ENCODE data around the gene NETO1.

Gene NETO1, protein sequence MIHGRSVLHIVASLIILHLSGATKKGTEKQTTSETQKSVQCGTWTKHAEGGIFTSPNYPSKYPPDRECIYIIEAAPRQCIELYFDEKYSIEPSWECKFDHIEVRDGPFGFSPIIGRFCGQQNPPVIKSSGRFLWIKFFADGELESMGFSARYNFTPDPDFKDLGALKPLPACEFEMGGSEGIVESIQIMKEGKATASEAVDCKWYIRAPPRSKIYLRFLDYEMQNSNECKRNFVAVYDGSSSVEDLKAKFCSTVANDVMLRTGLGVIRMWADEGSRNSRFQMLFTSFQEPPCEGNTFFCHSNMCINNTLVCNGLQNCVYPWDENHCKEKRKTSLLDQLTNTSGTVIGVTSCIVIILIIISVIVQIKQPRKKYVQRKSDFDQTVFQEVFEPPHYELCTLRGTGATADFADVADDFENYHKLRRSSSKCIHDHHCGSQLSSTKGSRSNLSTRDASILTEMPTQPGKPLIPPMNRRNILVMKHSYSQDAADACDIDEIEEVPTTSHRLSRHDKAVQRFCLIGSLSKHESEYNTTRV

DNA sequence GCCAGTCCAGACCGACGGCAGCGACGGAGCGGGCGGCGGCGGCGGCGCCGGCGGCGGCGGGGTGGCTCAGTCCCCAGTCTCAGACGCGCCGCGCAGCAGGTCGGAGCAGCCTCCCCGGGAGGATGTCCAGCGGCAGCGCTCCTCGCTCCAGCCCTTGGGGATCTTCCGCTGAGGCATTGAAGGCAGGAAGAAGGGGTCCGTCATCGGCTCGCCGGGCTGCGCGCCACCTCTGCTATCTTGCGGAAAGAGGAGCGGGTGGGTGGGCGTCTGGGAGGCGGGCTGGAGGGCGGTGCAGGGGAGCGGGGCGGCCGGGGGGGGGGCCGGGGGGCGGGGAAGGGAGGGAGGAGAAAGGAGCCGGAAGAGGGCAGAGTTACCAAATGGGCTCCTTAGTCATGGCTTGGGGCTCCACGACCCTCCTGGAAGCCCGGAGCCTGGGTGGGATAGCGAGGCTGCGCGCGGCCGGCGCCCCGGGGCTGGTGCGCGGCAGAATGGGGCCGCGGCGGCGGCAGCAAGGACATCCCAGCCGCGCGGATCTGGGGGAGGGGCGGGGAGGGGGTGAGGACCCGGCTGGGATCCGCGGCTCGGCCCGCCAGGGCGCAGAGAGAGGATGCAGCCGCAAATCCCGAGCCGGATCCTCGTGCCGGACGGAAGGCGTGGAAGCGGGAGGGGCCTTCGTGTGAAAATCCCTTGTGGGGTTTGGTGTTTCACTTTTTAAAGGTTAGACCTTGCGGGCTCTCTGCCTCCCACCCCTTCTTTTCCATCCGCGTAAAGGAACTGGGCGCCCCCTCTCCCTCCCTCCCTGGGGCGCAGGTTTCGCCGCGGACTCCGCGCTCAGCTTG, at the start of gene NETO1:
Gene NETO1 (minus strand): TSS at position 242 of the 839 bp plus-strand sequence. CDS start 696 bp downstream, outside the sequence.
- peak within 1 kb of the TSS; percentile 13 for H3K4me3 ChIP-seq (ENCODE audit: control insufficient read depth, low read depth, low read length)
- TF ChIP-seq, protein P1, sequence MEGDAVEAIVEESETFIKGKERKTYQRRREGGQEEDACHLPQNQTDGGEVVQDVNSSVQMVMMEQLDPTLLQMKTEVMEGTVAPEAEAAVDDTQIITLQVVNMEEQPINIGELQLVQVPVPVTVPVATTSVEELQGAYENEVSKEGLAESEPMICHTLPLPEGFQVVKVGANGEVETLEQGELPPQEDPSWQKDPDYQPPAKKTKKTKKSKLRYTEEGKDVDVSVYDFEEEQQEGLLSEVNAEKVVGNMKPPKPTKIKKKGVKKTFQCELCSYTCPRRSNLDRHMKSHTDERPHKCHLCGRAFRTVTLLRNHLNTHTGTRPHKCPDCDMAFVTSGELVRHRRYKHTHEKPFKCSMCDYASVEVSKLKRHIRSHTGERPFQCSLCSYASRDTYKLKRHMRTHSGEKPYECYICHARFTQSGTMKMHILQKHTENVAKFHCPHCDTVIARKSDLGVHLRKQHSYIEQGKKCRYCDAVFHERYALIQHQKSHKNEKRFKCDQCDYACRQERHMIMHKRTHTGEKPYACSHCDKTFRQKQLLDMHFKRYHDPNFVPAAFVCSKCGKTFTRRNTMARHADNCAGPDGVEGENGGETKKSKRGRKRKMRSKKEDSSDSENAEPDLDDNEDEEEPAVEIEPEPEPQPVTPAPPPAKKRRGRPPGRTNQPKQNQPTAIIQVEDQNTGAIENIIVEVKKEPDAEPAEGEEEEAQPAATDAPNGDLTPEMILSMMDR (conservative IDR thresholded peaks at IDR 0.05; ENCODE audit: control insufficient read depth, insufficient read depth, low read depth, low read length): no peak
- no peak for DNase-seq (ENCODE audit: low read depth)

DNA sequence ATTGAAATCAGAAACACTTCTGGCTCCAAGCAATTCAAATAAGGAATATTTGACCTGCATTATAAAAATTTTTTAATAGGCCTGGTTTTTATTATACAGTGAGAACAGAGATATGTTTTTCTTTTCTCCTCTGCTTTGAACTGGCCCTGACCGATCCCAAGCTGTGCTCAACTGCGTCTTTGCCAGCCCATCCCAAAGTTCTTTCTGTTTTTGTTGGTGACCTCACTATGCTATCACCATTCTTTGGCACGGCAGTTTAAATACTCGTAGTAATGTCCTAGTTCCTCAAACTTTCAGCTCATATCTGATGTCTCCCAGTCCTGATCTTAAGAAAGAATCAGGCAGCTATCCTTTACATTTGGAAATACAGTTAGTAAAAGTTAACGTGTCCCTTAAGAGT, 42.3 kb upstream of the NETO1 start:
- TF ChIP-seq, protein P1 (conservative IDR thresholded peaks at IDR 0.05; ENCODE audit: control insufficient read depth, insufficient read depth, low read depth, low read length): no peak
- no peak overlapping the region for H3K4me3 ChIP-seq (ENCODE audit: control insufficient read depth, low read depth, low read length)
- no peak for DNase-seq (ENCODE audit: low read depth)

DNA sequence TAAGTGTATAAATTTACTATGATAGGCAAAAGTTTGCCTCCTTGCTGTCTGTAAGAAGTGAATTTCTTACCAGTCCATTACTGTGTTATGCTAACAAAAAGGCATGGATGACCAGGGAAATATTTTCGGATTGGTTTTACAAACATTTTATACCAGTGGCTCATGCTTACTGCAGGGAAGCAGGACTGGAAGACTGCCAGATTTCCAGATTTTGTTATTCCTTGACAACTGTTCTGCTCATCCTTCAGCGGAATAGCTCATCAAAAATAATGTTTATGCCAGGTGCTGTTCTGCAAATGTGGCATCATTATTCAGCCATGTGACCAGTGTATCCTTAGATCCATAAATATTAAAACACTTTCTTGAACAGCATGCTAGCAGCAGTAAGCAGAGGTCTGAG, 40.4 kb upstream of the NETO1 start:
- no peak overlapping the region for H3K4me3 ChIP-seq (ENCODE audit: control insufficient read depth, low read depth, low read length)
- peak; percentile 0 for DNase-seq (ENCODE audit: low read depth)
- TF ChIP-seq, protein P1 (conservative IDR thresholded peaks at IDR 0.05; ENCODE audit: control insufficient read depth, insufficient read depth, low read depth, low read length): no peak

DNA sequence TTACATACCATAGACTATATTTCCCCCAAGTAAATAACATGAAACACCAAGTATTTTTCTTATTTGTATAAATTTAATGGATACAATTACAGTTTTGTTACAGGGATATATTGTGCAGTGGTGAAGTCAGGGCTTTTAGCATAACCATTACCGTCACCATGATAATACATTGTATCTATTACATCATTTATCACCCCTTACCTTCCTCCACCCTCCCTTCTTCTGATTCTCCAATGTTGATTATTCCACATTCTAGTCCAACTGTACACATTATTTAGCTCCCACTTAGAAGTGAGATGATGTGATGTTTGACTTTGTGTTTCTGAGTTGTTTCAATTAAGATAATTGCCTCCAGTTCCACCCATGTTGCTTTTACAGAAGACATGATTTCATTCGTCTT, 35.2 kb upstream of the NETO1 start:
- no peak overlapping the region for H3K4me3 ChIP-seq (ENCODE audit: control insufficient read depth, low read depth, low read length)
- TF ChIP-seq, protein P1 (conservative IDR thresholded peaks at IDR 0.05; ENCODE audit: control insufficient read depth, insufficient read depth, low read depth, low read length): no peak
- no peak for DNase-seq (ENCODE audit: low read depth)

DNA sequence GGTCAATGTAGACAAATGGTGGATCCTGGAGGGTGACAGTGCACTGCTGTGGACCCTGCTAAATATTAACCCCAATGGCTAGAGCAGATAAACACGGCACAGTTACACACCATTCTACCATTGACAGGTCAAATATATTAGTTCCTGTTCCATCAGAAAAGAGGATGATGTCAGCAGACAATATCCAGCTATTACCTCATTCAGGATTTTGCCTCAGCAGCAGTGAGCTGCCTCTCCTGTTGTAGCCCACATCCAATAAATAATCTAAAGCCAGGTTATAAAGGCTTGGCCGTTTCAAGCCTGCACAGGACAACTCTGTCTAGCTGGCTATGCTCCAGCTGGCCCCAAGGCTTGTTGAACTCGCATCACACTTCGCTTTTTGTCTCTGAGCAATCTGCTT, 31.6 kb upstream of the NETO1 start:
- DNase-seq (ENCODE audit: low read depth): no peak
- TF ChIP-seq, protein P1 (conservative IDR thresholded peaks at IDR 0.05; ENCODE audit: control insufficient read depth, insufficient read depth, low read depth, low read length): no peak
- H3K4me3 ChIP-seq (ENCODE audit: control insufficient read depth, low read depth, low read length): no peak overlapping the region

DNA sequence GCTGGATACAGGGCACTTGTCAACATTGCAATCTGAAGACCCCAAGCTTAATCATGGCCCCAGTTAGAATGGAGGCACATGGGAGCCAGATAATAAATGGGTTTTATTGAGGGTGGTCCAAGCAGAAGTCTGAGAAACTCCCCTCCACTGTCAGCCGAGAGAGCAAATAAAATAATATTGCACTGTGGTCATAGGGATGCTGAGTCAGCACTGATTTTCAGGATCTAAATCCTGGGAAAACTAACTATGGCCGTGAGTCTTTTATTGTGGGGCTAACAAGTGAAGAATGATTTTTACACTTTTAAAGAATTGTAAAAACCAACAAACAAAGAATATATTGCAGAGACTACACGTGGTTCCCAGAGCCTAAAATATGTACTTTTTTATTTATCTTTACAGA, 31.1 kb upstream of the NETO1 start:
- no peak for DNase-seq (ENCODE audit: low read depth)
- TF ChIP-seq, protein P1 (conservative IDR thresholded peaks at IDR 0.05; ENCODE audit: control insufficient read depth, insufficient read depth, low read depth, low read length): no peak
- no peak overlapping the region for H3K4me3 ChIP-seq (ENCODE audit: control insufficient read depth, low read depth, low read length)
